CD4-positive, alpha-beta T cell treated with Interleukin-4 for 1 hour (primary cell): ENCODE data around the gene PDE4D.
"Not testable (repeated sequence)": the region's sequence is repeated elsewhere in the genome, so short reads cannot be mapped to it uniquely, and the experiment has no call there.

ENCODE experiments used
- DNase-seq, 2 donors: peaks; one replicate each; pipeline ENCODE4 v3.0.0-alpha.2; 2020 to 2022

Gene PDE4D

GRCh38 chr5:59600998-59601397 is 292.5 kb downstream of the PDE4D start:
- no peak for DNase-seq

GRCh38 chr5:59600153-59600552 is 293.4 kb downstream of the PDE4D start:
- no peak for DNase-seq

GRCh38 chr5:59599729-59600128 is 293.8 kb downstream of the PDE4D start:
- DNase-seq = no peak

GRCh38 chr5:59598547-59598874 is 295.0 kb downstream of the PDE4D start:
- no peak for DNase-seq

- no peak for DNase-seq
Measured at GRCh38 chr5:59597690-59598546, 295.6 kb downstream of the PDE4D start.

GRCh38 chr5:59596586-59597350 is 296.8 kb downstream of the PDE4D start:
- DNase-seq = no peak

GRCh38 chr5:59594118-59594517 is 299.4 kb downstream of the PDE4D start:
- DNase-seq = not testable (repeated sequence)

GRCh38 chr5:59593439-59594007 is 300.0 kb downstream of the PDE4D start:
- DNase-seq = no peak

GRCh38 chr5:59592101-59592500 is 301.4 kb downstream of the PDE4D start:
- DNase-seq = no peak

GRCh38 chr5:59591162-59591561 is 302.4 kb downstream of the PDE4D start:
- DNase-seq = peak in 1 of 2 donors; percentile 7

- DNase-seq = no peak
Measured at GRCh38 chr5:59588922-59589321, 304.6 kb downstream of the PDE4D start.

GRCh38 chr5:59587489-59588337 is 305.8 kb downstream of the PDE4D start:
- no peak for DNase-seq

GRCh38 chr5:59586841-59587240 is 306.7 kb downstream of the PDE4D start:
- DNase-seq = no peak

GRCh38 chr5:59584858-59585846 is 308.4 kb downstream of the PDE4D start:
- DNase-seq = no peak

- no peak for DNase-seq
Measured at GRCh38 chr5:59583810-59584562, 309.5 kb downstream of the PDE4D start.

GRCh38 chr5:59583151-59583809 is 310.2 kb downstream of the PDE4D start:
- no peak for DNase-seq

- no peak for DNase-seq
Measured at GRCh38 chr5:59582746-59583145, 310.8 kb downstream of the PDE4D start.

GRCh38 chr5:59579824-59580167 is 313.7 kb downstream of the PDE4D start:
- no peak for DNase-seq

GRCh38 chr5:59579101-59579823 is 314.3 kb downstream of the PDE4D start:
- DNase-seq = no peak

GRCh38 chr5:59577485-59577884 is 316.0 kb downstream of the PDE4D start:
- no peak for DNase-seq
